Measurements from ENCODE around the gene LRRC72.
"Not testable (repeated sequence)": the region's sequence is repeated elsewhere in the genome, so short reads cannot be mapped to it uniquely, and the experiment has no call there.

The LRRC72 gene

GRCh38 chr7:16528520-16528919 lies 1.9 kb downstream of the LRRC72 start:
- no peak for DNase-seq (ENCODE audit: low read depth)

GRCh38 chr7:16529697-16530096 lies 3.1 kb downstream of the LRRC72 start:
- DNase-seq (ENCODE audit: low read depth): no peak

- DNase-seq (ENCODE audit: low read depth): no peak
These were observed 5.1 kb downstream of the LRRC72 start for GRCh38 chr7:16531707-16532106.

GRCh38 chr7:16532272-16532671 lies 5.6 kb downstream of the LRRC72 start:
- no peak for DNase-seq (ENCODE audit: low read depth)

- DNase-seq (ENCODE audit: low read depth): no peak
These were observed 8.9 kb downstream of the LRRC72 start for GRCh38 chr7:16535500-16535899.

- DNase-seq (ENCODE audit: low read depth): not testable (repeated sequence)
These were observed 13.9 kb downstream of the LRRC72 start for GRCh38 chr7:16540559-16540958.

- DNase-seq (ENCODE audit: low read depth): no peak
These were observed 15.8 kb downstream of the LRRC72 start for GRCh38 chr7:16542401-16542800.

GRCh38 chr7:16543456-16543855 lies 16.8 kb downstream of the LRRC72 start:
- no peak for DNase-seq (ENCODE audit: low read depth)

- DNase-seq (ENCODE audit: low read depth): no peak
These were observed 20.4 kb downstream of the LRRC72 start for GRCh38 chr7:16546921-16547505.

- DNase-seq (ENCODE audit: low read depth): no peak
These were observed 21.8 kb downstream of the LRRC72 start for GRCh38 chr7:16548428-16548827.

- no peak for DNase-seq (ENCODE audit: low read depth)
These were observed 24.0 kb downstream of the LRRC72 start for GRCh38 chr7:16550671-16551070.

GRCh38 chr7:16554518-16555236 lies 28.1 kb downstream of the LRRC72 start:
- no peak for DNase-seq (ENCODE audit: low read depth)

GRCh38 chr7:16556359-16556758 lies 29.7 kb downstream of the LRRC72 start:
- DNase-seq (ENCODE audit: low read depth): no peak

GRCh38 chr7:16558761-16559302 lies 32.2 kb downstream of the LRRC72 start:
- DNase-seq (ENCODE audit: low read depth): no peak

- DNase-seq (ENCODE audit: low read depth): no peak
These were observed 33.0 kb downstream of the LRRC72 start for GRCh38 chr7:16559497-16560179.

GRCh38 chr7:16561943-16562342 lies 35.3 kb downstream of the LRRC72 start:
- DNase-seq (ENCODE audit: low read depth): no peak

- DNase-seq (ENCODE audit: low read depth): no peak
These were observed 36.0 kb downstream of the LRRC72 start for GRCh38 chr7:16562456-16563220.

- no peak for DNase-seq (ENCODE audit: low read depth)
These were observed 36.8 kb downstream of the LRRC72 start for GRCh38 chr7:16563281-16564022.

- no peak for DNase-seq (ENCODE audit: low read depth)
These were observed 37.4 kb downstream of the LRRC72 start for GRCh38 chr7:16564023-16564380.

GRCh38 chr7:16564909-16565426 lies 38.3 kb downstream of the LRRC72 start:
- no peak for DNase-seq (ENCODE audit: low read depth)

- DNase-seq (ENCODE audit: low read depth): no peak
These were observed 45.3 kb downstream of the LRRC72 start for GRCh38 chr7:16571941-16572340.

Measured in stimulated activated CD8-positive, alpha-beta memory T cell treated with anti-CD3 and anti-CD28 coated beads, Interleukin-12 subunit alpha, Interleukin-12 subunit beta, amount 100 ng/mL, for 1 hour (primary cell).